DND-41 (cell line): Measurements from ENCODE around the gene MRFAP1.

Experiments used
- ATAC-seq: fragments of 200-7000 bp; cut with Tn5 transposase; 3 replicates; pipeline ENCODE4 v1.9.1; 2021; ENCODE audit warnings: low read depth; ENCODE audit not compliant: insufficient read depth
- DNase-seq: peaks from one replicate; pipeline ENCODE4 v3.0.0-alpha.2; 2020
- H2AFZ ChIP-seq: 2 replicates; pipeline ENCODE4 v1.6.0; 2012; ENCODE audit warnings: low read depth, low read length
- H3K27ac ChIP-seq: 2 replicates; pipeline ENCODE4 v1.5.1; 2012; ENCODE audit warnings: low read length, inconsistent platforms
- H3K27me3 ChIP-seq: fragments of 200-600 bp; sonication (generic); 2 replicates; pipeline ENCODE4 v1.6.0; 2012; ENCODE audit warnings: low read length, mild to moderate bottlenecking, inconsistent platforms; ENCODE audit not compliant: insufficient read depth, poor library complexity
- H3K36me3 ChIP-seq: 2 replicates; pipeline ENCODE4 v1.5.1; 2012; ENCODE audit warnings: low read length, inconsistent platforms; ENCODE audit not compliant: insufficient read depth
- H3K4me1 ChIP-seq: 2 replicates; pipeline ENCODE4 v1.5.1; 2012; ENCODE audit warnings: mild to moderate bottlenecking, low read length; ENCODE audit not compliant: insufficient read depth
- H3K4me2 ChIP-seq: 2 replicates; pipeline ENCODE4 v1.6.0; 2012; ENCODE audit warnings: mild to moderate bottlenecking, moderate library complexity, low read length, inconsistent platforms; ENCODE audit not compliant: insufficient read depth
- H3K4me3 ChIP-seq, 2 experiments: fragments of 200-600 bp in 1 of 2; shearing (Covaris generic) in 1 of 2; 2 replicates each; pipeline ENCODE4 v1.5.1; 2012 to 2016; ENCODE audit warnings: inconsistent platforms in 2 of 2, low read length in 2 of 2, mild to moderate bottlenecking in 2 of 2, low read depth in 1 of 2, moderate library complexity in 1 of 2
- H3K79me2 ChIP-seq: 2 replicates; pipeline ENCODE4 v1.6.0; 2012; ENCODE audit warnings: low read length, inconsistent platforms; ENCODE audit not compliant: insufficient read depth
- H3K9ac ChIP-seq: 2 replicates; pipeline ENCODE4 v1.6.0; 2012; ENCODE audit warnings: low read depth, mild to moderate bottlenecking, inconsistent platforms, low read length, moderate library complexity
- H3K9me3 ChIP-seq: 2 replicates; pipeline ENCODE4 v1.5.1; 2012; ENCODE audit warnings: low read length, moderate library complexity, mild to moderate bottlenecking, inconsistent platforms; ENCODE audit not compliant: insufficient read depth, severe bottlenecking
- H4K20me1 ChIP-seq: 2 replicates; pipeline ENCODE4 v1.6.0; 2012; ENCODE audit warnings: low read length; ENCODE audit not compliant: insufficient read depth
- CTCF ChIP-seq: IDR thresholded peaks from 2 replicates; pipeline ENCODE4 v1.5.1; 2012; ENCODE audit warnings: borderline replicate concordance, low read length, moderate library complexity, mild to moderate bottlenecking; ENCODE audit not compliant: poor library complexity, severe bottlenecking; ENCODE audit errors: extremely low read depth
- EZH2 ChIP-seq: IDR thresholded peaks from 3 replicates; pipeline ENCODE4 v1.6.1; 2012; ENCODE audit warnings: borderline replicate concordance, low read depth, mild to moderate bottlenecking, moderate library complexity, low read length, inconsistent platforms; ENCODE audit not compliant: severe bottlenecking

Gene MRFAP1

DNA sequence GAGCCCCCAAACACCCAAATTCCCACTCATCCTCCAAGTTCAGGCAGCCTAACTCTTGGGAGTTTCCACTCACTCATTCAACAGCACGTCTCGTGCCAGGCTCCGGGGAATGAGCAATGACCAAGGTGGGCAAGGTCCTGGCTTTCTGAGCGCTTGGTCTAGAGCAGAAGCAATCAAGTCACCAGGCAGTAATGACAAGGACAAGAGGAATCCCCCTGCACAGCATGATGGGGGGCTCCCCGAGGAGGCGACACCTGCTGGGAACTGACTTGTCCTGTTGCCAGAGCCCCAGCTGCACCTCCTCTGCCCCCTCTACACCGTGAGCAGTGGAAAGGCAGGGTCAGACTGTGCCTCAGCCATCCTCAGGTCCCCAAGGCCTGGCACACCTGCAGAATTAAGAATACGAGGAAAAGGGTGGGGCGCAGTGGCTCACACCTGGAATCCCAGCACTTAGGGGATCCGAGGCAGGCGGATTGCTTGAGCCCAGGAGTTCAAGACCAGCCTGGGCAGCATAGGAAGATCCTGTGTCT is 25.7 kb upstream of the MRFAP1 start:
- no peak overlapping the region for H3K4me3 ChIP-seq
- H3K4me1 ChIP-seq = no peaks in the 10 kb centered on the region
- no peak for TF ChIP-seq CTCF
- no peak for TF ChIP-seq EZH2
- ATAC-seq (no peak), DNase-seq (no peak)
- H3K27me3 ChIP-seq = no peaks in the 10 kb centered on the region
- H4K20me1 ChIP-seq = peaks cover 6% of the 10 kb centered on the region
- H3K79me2 ChIP-seq = no peaks in the 10 kb centered on the region; the same call in 1 of the 2 replicates
- no peaks in the 10 kb centered on the region for H3K9me3 ChIP-seq
- peaks cover 77% of the 10 kb centered on the region for H3K36me3 ChIP-seq
- H2AFZ ChIP-seq = no peak overlapping the region
- no peak overlapping the region for H3K4me2 ChIP-seq
- no peak overlapping the region for H3K27ac ChIP-seq
- H3K9ac ChIP-seq = no peak overlapping the region

- Histone ChIP-seq H3K36me3 (peaks cover 71% of the 10 kb centered on the region), H3K9me3 (no peaks in the 10 kb centered on the region), H2AFZ (no peak overlapping the region), H3K4me2 (no peak overlapping the region), H3K27ac (no peak overlapping the region), H3K9ac (no peak overlapping the region), H3K4me1 (no peaks in the 10 kb centered on the region), H4K20me1 (peaks cover 11% of the 10 kb centered on the region), H3K79me2 (peaks cover 3% of the 10 kb centered on the region; the same call in 1 of the 2 replicates), H3K27me3 (no peaks in the 10 kb centered on the region), H3K4me3 (no peak overlapping the region)
- TF ChIP-seq EZH2 (no peak), CTCF (no peak)
- no peak for ATAC-seq
- no peak for DNase-seq
Measured at GRCh38 chr4:6616087-6616995, 24.1 kb upstream of the MRFAP1 start.

GRCh38 chr4:6617246-6617645 is 23.2 kb upstream of the MRFAP1 start:
- Histone ChIP-seq H3K36me3 (peaks cover 67% of the 10 kb centered on the region), H2AFZ (no peak overlapping the region), H4K20me1 (peaks cover 11% of the 10 kb centered on the region), H3K4me1 (no peaks in the 10 kb centered on the region), H3K79me2 (peaks cover 3% of the 10 kb centered on the region; the same call in 1 of the 2 replicates), H3K9ac (no peak overlapping the region), H3K4me3 (no peak overlapping the region), H3K27me3 (no peaks in the 10 kb centered on the region), H3K4me2 (no peak overlapping the region), H3K9me3 (no peaks in the 10 kb centered on the region), H3K27ac (no peak overlapping the region)
- no peak for ATAC-seq
- TF ChIP-seq CTCF (no peak), EZH2 (no peak)
- DNase-seq = no peak
